HepG2 (cell line): ENCODE results near the gene PTGR2. TPM values are rescaled to one million over a fixed set of nuclear protein-coding genes. Genes with fewer than 3 reads are reported as not detected.

Experiments
- CREBL2 ChIP-seq: sonication (generic); formaldehyde crosslinking; IDR thresholded peaks from 2 replicates; pipeline ENCODE4 v1.8.1; 2023; ENCODE audit warnings: missing genetic modification reagents, mild to moderate bottlenecking, borderline replicate concordance
- HMG20A ChIP-seq: IDR thresholded peaks from 2 replicates; pipeline ENCODE4 v1.6.1; 2016; ENCODE audit warnings: borderline replicate concordance
- KAT7 ChIP-seq: IDR thresholded peaks from 2 replicates; pipeline ENCODE4 v1.6.1; 2018; ENCODE audit warnings: borderline replicate concordance, missing compliant biosample characterization
- MXD1 ChIP-seq: sonication (generic); formaldehyde crosslinking; IDR thresholded peaks from 2 replicates; pipeline ENCODE4 v1.4.0; 2020; ENCODE audit warnings: mild to moderate bottlenecking, missing genetic modification reagents
- NFIC ChIP-seq: IDR thresholded peaks from 2 replicates; pipeline ENCODE4 v1.6.1; 2012; ENCODE audit warnings: mild to moderate bottlenecking, low read length, inconsistent platforms
- REL ChIP-seq: sonication (generic); formaldehyde crosslinking; conservative IDR thresholded peaks from 2 replicates; pipeline ENCODE4 v1.8.0; 2022; ENCODE audit warnings: mild to moderate bottlenecking, missing genetic modification reagents, moderate library complexity
- RFX5 ChIP-seq: IDR thresholded peaks from 2 replicates; pipeline ENCODE4 v1.6.1; 2011; ENCODE audit warnings: low read depth, low read length, improper control_type of control experiment
- TFDP2 ChIP-seq: sonication (generic); formaldehyde crosslinking; IDR thresholded peaks from 2 replicates; pipeline ENCODE4 v1.4.0; 2020; ENCODE audit warnings: missing genetic modification reagents
- ZBTB2 ChIP-seq: sonication (generic); formaldehyde crosslinking; IDR thresholded peaks from 2 replicates; pipeline ENCODE4 v1.8.0; 2022; ENCODE audit warnings: low read depth, missing genetic modification reagents
- ZMYM3 ChIP-seq: sonication (generic); formaldehyde crosslinking; IDR thresholded peaks from 2 replicates; pipeline ENCODE4 v1.5.1; 2020; ENCODE audit warnings: mild to moderate bottlenecking, missing genetic modification reagents
- ZNF207 ChIP-seq: fragments of 450-650 bp; IDR thresholded peaks from 2 replicates; pipeline ENCODE4 v1.6.1; 2016; ENCODE audit warnings: antibody characterized with exemption, borderline replicate concordance
- ZNF260 ChIP-seq: sonication (generic); formaldehyde crosslinking; IDR thresholded peaks from 2 replicates; pipeline ENCODE4 v1.4.0; 2020; ENCODE audit warnings: missing genetic modification reagents, low read depth, mild to moderate bottlenecking, borderline replicate concordance
- ZNF468 ChIP-seq: sonication (generic); formaldehyde crosslinking; IDR thresholded peaks from 2 replicates; pipeline ENCODE4 v1.8.0; 2022; ENCODE audit warnings: mild to moderate bottlenecking, moderate library complexity, missing genetic modification reagents
- ZNF563 ChIP-seq: sonication (generic); formaldehyde crosslinking; IDR thresholded peaks from 2 replicates; pipeline ENCODE4 v1.8.0; 2022; ENCODE audit warnings: mild to moderate bottlenecking, moderate library complexity, missing genetic modification reagents
- ZNF720 ChIP-seq: sonication (generic); formaldehyde crosslinking; IDR thresholded peaks from 2 replicates; pipeline ENCODE4 v1.4.0; 2020; ENCODE audit warnings: missing genetic modification reagents
- ZNF841 ChIP-seq: sonication (generic); formaldehyde crosslinking; IDR thresholded peaks from 2 replicates; pipeline ENCODE4 v1.8.1; 2023; ENCODE audit warnings: missing genetic modification reagents, borderline replicate concordance
- polyA plus RNA-seq, 8 experiments: library from polyadenylated mRNA; depleted of rRNA in 3 of 8; stranded (reverse) in 7 of 8; unstranded in 1 of 8; fragments of >200 nt; fragmentation: Illumina TruSeq in 4 of 8; extraction: Trizol in 4 of 8; gene quantifications; 2 replicates each; pipeline versions ENCODE4 v1.2.1 to v1.2.3, GENCODE V29; 2011 to 2016; ENCODE audit warnings: low read depth in 4 of 8, missing spikeins in 1 of 8, mixed read lengths in 1 of 8; ENCODE audit not compliant: insufficient read depth in 1 of 8
- total RNA-seq, 5 experiments: library from RNA; depleted of rRNA; stranded (reverse); fragments of >200 nt; fragmentation: Illumina TruSeq; extraction: Trizol; gene quantifications; 2 replicates each; pipeline ENCODE4 v1.2.3, GENCODE V29; 2016; ENCODE audit warnings: low read depth in 1 of 5
- TF ChIP-seq, protein P1 (sequence below): sonication (generic); formaldehyde crosslinking; IDR thresholded peaks from 2 replicates; pipeline ENCODE4 v1.4.0; 2020; ENCODE audit warnings: mild to moderate bottlenecking, missing genetic modification reagents, borderline replicate concordance

PTGR2 gene
- total and polyA plus RNA-seq, 2 of the 13 experiments (the other 11 are each of a cell fraction or from before 2014, with no cell fraction given), result 3.0 to 4.3 TPM

DNA sequence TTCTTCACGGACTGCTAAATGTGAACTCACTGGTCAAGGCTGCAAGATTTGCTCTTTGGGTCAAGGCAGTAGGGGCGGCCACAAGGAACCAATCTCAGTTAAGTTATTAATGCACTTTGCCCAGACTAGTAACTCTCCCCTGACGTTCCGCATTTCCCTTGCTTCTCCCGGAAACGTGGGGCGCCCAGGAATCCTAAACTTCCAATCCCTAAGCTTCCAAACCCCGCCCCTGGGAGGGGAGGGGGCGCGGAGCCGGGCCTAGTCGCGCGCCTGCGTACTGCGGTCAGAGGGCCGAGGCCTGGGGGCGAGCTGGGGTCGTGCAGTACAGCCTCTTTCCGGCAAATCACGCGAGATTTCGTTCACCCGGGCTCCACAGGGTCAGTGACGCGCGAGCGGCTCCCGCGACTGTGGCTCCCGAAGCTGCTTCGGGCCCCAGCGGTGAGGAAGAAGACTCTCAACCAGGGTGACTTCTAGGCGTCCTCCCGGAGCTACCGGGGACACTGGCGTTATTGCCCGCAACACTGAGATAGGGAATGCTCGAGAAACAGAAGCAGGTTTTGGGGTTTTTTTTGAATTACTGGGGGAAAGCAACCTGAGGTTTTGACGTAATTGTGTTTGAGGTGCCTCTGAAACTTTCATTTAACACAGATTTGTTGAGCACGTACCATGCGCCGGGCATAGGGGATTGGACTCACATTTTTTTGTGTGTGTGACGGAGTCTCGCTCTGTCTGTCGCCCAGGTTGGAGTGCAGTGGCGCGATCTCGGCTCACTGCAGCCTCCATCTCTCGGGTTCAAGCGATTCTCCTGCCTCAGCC lies at the start of gene PTGR2 (continued):
- no peak for TF ChIP-seq ZMYM3 (CRISPR knock-in tag)
- TF ChIP-seq REL, result no peak
- TF ChIP-seq ZNF468 (CRISPR knock-in tag), result no peak
- no peak for TF ChIP-seq ZNF563 (CRISPR knock-in tag)
- TF ChIP-seq TFDP2 (CRISPR knock-in tag), result 0 out of 2 replicates have a peak, but pooled peaks have one; percentile 31
- 0 out of 2 replicates have a peak, but pooled peaks have one; percentile 36 for TF ChIP-seq CREBL2 (CRISPR knock-in tag)
- no peak for TF ChIP-seq ZNF207
- no peak for TF ChIP-seq ZNF260 (CRISPR knock-in tag)
- TF ChIP-seq RFX5, result no peak
- TF ChIP-seq ZBTB2 (CRISPR knock-in tag), result no peak
- 0 out of 2 replicates have a peak, but pooled peaks have one; percentile 30 for TF ChIP-seq KAT7 (CRISPR knock-in tag)
- TF ChIP-seq MXD1 (CRISPR knock-in tag), result no peak
- no peak for TF ChIP-seq ZNF720 (CRISPR knock-in tag)
- TF ChIP-seq NFIC, result no peak
- TF ChIP-seq, protein P1, sequence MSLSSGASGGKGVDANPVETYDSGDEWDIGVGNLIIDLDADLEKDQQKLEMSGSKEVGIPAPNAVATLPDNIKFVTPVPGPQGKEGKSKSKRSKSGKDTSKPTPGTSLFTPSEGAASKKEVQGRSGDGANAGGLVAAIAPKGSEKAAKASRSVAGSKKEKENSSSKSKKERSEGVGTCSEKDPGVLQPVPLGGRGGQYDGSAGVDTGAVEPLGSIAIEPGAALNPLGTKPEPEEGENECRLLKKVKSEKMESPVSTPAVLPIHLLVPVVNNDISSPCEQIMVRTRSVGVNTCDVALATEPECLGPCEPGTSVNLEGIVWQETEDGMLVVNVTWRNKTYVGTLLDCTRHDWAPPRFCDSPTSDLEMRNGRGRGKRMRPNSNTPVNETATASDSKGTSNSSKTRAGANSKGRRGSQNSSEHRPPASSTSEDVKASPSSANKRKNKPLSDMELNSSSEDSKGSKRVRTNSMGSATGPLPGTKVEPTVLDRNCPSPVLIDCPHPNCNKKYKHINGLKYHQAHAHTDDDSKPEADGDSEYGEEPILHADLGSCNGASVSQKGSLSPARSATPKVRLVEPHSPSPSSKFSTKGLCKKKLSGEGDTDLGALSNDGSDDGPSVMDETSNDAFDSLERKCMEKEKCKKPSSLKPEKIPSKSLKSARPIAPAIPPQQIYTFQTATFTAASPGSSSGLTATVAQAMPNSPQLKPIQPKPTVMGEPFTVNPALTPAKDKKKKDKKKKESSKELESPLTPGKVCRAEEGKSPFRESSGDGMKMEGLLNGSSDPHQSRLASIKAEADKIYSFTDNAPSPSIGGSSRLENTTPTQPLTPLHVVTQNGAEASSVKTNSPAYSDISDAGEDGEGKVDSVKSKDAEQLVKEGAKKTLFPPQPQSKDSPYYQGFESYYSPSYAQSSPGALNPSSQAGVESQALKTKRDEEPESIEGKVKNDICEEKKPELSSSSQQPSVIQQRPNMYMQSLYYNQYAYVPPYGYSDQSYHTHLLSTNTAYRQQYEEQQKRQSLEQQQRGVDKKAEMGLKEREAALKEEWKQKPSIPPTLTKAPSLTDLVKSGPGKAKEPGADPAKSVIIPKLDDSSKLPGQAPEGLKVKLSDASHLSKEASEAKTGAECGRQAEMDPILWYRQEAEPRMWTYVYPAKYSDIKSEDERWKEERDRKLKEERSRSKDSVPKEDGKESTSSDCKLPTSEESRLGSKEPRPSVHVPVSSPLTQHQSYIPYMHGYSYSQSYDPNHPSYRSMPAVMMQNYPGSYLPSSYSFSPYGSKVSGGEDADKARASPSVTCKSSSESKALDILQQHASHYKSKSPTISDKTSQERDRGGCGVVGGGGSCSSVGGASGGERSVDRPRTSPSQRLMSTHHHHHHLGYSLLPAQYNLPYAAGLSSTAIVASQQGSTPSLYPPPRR (CRISPR knock-in tag), result no peak; the same call in 1 of the 2 replicates
- 0 out of 2 replicates have a peak, but pooled peaks have one; percentile 28 for TF ChIP-seq HMG20A (CRISPR knock-in tag)
- TF ChIP-seq ZNF841 (CRISPR knock-in tag), result no peak
- TF ChIP-seq, all 625 proteins: peak for 207
